Right ventricle myocardium inferior (tissue), 1 donor: ENCODE data around the gene VGLL4. TPM values are rescaled to one million over a fixed set of nuclear protein-coding genes. Genes with fewer than 3 reads are reported as not detected.

Source experiments
- ATAC-seq: fragments of 200-7000 bp; cut with Tn5 transposase; one replicate; pipeline ENCODE4 v1.9.1; 2020; ENCODE audit warnings: mild to moderate bottlenecking, moderate library complexity
- DNase-seq: peaks from one replicate; pipeline ENCODE4 v3.0.0; 2021; ENCODE audit errors: missing footprints
- intact Hi-C: fragments of 100-400 bp; cut with DNase I; formaldehyde crosslinking; loops from one replicate; pipeline ENCODE4 v1.11.0; 2022
- total RNA-seq: library from RNA; stranded (reverse); fragmentation: NEBNext Ultra II Directional; extraction: Animal tissue kit (Norgen Biotek cat#: 25700); gene quantifications from one replicate; pipeline ENCODE4 v1.2.1, GENCODE V29; 2021
- donor health status: DM: no; HTN: yes; CAD: no; lungs with severe emphysema.

The VGLL4 gene
- total RNA-seq, 1 donor from 2014 or later: 26.8 TPM

DNA sequence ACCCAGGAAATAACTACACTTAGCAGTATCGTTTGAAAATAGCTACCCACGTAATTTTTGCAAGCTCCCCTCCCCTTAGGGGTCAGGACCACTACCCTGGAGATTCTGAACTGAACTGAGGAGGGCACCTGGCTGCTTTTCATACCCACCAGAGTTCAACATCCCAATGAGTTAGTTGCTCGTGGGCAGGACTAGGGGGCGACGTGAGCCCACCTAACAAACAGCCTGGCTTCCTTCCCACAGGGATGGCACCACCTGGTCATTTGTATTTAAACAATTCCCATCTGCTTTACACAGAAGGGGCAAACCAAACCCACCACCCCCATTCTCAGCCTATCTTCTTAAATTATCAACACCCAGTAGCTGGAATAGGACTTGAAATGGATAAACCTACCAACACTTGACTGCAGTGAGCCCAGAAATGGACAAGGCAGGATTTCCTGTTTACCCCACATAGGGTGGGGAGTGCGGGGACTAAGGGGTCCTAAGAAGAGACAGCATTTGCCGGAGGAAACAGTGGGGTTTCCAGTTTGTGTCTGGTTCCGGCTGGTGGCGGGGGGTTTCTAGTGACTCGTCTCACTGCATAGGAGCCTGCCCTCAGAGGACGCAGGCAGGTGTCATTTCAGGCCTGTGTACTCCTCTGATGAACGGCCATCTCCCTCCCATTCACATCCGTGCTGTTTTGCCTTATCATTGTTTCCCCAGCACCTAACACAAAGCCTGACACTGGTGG lies 11.6 kb upstream of the VGLL4 start:
- ATAC-seq: no peak

DNA sequence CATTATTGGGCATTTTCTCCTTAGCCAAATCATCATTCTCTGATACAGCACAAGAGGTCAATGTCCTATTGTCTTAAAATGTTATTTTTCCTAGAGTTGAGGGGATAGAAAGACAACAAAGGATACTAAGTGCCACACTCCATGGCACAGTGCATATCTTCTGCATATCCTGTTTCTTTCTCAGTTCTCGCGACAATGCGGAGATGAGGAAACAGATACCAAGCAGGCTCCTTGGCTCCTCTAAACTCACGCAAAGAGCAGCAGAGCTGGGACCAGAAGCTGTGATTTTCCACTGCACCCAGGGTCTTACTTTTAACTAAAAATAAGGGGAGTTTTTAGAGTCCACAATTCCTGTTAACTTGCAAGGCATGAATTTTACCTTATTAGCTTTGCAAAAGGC lies 10.5 kb upstream of the VGLL4 start:
- ATAC-seq (no peak), DNase-seq (no peak)
- intact Hi-C loops: no loop called here

More for the DNA sequence above, 11.6 kb upstream of the VGLL4 start:
- DNase-seq: no peak
- intact Hi-C loops: loop anchor here (5.0 kb wide), 1 partner anchor 147 kb away; no protein-coding TSS in a partner anchor

DNA sequence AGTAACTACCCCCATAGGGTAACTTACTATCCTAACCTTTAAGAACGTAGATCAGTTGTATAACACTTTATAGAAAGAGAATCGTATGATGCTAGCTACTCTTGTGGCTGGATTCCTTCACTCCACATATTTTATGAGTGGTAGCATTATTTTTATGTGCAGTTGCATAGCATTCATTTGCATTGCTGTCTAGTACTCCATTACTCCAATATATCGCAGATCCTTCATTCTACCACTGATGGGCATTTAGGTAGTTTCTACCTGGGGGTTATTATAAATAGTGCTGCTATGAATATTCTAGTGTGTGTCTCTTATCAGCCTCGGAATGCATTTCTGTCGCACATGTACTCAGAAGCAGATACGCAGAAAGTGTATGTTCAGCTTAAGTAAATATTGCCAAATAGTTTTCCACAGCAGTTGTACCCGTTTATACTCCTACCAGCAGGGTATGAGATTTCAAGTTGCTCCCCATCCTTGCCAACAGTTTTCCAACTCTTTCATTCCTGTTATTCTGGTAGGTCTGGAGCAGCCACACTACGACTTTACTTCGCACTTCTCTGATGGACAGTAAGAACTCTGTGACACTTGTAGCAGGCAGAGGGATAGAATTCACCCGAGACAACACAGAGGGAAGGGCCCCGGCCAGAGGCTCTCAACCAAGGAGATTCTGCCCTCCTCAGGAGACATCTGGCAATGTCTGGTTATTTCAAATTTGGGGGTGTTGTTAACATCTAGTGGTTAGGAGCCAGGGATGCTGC lies 9.8 kb upstream of the VGLL4 start:
- DNase-seq (no peak), ATAC-seq (no peak)
- intact Hi-C loops: loop anchor here (2.0 kb wide), 1 partner anchor 271 kb away; no protein-coding TSS in a partner anchor

DNA sequence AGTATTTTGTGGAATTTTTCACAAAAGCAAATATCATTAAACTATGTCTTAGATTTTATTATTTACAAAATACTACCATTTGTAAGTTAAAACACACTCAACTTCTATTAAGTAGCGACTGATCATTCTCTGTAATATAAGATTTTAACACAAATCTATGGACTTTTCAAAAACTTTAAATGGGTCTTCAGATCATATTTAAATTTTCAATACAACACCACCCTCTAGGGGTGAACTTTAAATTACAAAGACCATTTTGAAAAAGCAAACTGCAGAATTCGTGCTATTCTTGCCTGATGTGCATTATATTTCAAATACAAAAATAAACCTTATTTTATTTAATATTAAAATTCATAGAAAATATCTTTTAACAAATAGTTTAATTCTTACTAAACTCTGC lies 8.2 kb upstream of the VGLL4 start:
- ATAC-seq (no peak), DNase-seq (no peak)
- intact Hi-C loops: loop anchor here (2.0 kb wide), 1 partner anchor 269 kb away; no protein-coding TSS in a partner anchor

DNA sequence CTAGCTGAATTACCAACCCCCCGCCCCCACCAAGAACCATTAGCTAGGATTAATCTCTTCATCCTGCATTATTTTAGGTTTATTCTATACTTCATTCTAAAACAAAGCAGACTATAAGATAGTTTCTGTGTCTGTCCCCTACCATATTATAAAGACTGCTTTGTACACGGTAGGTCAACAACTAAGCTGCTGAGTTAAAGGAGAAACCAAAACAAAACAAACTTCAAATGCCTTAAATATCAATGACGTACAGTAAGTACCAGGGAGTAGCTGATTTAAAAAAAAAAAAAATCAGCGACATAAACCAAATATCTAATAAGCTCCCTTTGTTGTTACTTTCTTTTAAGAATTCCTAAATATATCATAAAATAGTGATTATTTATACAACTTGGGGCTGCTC lies 7.8 kb upstream of the VGLL4 start:
- DNase-seq: no peak
- intact Hi-C loops: no loop called here
- no peak for ATAC-seq

DNA sequence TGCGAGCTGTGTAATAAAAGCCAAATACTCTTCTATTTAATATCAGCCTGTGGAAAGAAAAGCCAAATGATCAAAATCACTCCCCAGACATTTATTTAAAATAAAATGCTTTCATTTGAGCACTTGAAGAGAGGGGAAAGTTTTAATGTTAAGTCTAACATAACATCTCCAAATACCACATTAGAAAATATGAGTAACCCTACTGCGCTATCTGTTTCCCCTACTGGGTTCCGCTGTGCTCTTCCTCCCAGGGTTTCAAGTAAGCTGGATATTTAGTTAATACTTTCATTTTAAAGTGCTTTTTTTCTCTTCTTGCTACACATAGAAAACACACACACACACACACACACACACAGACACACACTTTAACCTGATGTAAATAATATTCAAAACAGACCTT lies 6.7 kb upstream of the VGLL4 start:
- ATAC-seq (no peak), DNase-seq (no peak)
- intact Hi-C loops: no loop called here

DNA sequence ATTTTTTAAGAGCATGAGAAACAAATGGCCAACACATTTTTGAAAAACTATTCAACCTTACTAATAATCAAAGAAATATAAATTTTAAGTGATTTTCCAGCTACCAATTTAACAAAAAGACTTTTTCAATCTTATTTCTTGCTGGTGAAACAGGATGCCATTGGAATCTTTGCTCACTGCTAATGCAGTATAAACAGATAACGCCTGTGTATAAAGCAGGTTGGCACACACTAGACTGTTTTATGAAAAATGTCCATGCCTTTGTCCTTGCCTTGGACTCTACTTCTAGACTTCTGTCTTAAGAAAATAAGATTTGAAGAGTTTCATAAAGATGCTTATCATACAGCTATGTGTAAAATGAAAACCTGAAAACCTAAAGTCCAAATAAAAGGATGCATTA lies 5.0 kb upstream of the VGLL4 start:
- intact Hi-C loops: no loop called here
- no peak for DNase-seq
- ATAC-seq: no peak

DNA sequence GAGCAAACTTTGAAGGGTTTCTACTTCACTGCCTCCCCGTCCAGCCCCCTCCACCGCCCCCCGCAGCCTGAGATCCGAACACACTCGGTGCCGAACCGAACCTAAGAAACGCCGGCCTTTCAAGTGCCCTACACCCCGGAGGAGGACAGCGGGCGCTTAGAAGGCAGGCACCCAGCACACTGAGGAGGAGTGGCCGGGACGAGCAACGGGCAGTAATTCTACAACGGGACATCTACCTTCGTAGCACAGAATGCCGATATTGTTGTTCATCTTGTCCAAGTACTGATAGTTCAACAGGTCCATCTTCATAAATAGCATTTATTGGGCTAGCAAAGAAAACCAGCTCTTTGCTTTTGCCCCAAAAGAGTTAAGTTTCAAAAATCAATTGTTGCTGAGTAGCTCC lies 513 bp downstream of the VGLL4 start:
- peak; percentile 83 for DNase-seq
- intact Hi-C loops: loop anchor here (5.0 kb wide), 4 partner anchors 41 to 251 kb away; no protein-coding TSS in a partner anchor
- peak; percentile 55 for ATAC-seq

DNA sequence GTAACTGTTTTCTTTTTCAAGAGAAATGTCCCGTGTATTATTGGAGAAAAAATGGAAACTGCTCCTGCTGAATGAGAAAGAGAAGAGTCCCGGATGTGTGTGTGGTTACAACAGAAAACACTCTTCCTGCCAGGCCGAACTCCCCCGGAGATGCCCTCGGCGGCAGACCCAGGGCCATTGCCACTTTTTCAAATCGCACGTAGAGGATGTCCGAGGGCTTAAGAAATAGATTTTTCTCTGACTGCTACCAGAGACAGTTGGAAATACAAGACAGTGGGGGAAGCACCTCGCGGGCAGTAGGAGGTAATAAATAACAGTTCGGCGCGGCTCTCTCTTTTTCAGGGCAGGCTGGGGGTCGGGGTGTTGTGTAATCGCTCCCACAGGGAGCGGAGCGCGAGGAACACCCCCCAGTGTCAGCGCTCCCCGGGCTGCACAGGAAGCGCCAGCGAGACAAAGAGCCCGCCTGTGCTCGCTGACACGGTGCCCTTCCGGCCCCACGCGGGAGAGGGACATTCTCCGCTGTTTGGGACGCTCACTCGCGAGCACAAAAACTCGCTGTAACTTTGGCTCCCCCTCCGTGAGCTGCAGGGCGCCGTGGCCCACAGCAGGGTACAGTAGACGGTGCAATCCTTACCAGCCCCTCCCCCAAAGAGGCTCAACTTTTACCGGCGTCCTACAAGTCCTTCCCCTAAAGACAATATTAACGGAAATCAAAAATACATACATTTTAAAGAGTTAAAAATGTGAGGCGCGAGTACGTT lies 1.1 kb downstream of the VGLL4 start:
- DNase-seq: peak; percentile 90
- peak; percentile 86 for ATAC-seq
- intact Hi-C loops: loop anchor here (5.0 kb wide), 4 partner anchors 40 to 250 kb away; no protein-coding TSS in a partner anchor

DNA sequence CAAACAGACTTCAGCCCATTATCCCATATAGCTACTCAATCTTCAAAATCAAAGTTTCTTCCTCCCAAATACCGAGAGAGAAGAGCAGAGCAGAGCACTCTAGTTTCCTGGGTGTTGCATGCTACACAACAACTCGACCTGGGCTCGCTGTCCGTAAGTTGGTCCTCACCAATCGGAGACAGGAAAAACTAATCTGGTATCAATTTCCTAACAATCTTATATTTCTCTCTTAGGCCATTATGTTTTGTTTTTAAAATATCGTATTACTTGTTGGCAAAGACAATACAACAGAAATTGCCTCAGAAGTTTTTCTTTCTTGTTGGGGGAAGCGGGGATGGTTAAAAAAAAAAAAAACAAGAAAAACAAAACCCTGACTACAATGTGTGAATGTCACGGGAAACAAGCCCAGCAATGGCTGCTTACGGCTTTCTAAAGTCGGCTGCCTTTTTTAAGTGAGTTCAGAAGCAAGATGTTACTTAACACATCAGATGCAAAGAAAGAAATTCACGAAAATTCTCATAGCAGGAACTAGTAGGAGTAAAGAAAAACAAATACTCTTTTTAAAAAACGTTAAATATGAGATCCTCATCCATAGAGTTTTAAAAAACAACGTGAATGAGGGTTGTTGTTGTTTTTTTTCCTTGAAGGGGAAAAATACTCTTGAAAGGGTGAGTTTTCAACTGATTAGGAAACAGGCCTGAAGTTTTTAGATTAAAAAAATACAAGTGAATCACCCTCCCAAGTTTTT lies 1.9 kb downstream of the VGLL4 start:
- intact Hi-C loops: loop anchor here (5.0 kb wide), 4 partner anchors 40 to 250 kb away; no protein-coding TSS in a partner anchor
- DNase-seq (no peak), ATAC-seq (no peak)

DNA sequence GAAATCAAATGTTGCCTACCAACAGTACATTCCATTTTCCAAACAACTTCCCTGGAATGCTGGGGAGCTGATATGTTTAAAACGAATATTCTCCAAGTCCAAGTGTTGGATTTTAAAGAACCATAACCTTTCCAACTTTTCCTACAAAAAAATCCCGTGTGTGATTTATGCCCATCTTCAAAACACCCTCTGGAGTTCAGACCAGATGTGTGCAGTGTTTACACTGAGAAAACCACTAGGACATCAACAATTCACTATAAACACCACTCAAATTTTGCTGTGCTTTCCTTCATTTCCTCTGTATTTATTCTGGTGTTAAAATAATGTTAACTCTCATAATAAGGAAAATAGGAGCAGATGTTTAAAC lies 2.4 kb downstream of the VGLL4 start:
- ATAC-seq: no peak
- no peak for DNase-seq
- intact Hi-C loops: loop anchor here (5.0 kb wide), 4 partner anchors 39 to 249 kb away; no protein-coding TSS in a partner anchor

DNA sequence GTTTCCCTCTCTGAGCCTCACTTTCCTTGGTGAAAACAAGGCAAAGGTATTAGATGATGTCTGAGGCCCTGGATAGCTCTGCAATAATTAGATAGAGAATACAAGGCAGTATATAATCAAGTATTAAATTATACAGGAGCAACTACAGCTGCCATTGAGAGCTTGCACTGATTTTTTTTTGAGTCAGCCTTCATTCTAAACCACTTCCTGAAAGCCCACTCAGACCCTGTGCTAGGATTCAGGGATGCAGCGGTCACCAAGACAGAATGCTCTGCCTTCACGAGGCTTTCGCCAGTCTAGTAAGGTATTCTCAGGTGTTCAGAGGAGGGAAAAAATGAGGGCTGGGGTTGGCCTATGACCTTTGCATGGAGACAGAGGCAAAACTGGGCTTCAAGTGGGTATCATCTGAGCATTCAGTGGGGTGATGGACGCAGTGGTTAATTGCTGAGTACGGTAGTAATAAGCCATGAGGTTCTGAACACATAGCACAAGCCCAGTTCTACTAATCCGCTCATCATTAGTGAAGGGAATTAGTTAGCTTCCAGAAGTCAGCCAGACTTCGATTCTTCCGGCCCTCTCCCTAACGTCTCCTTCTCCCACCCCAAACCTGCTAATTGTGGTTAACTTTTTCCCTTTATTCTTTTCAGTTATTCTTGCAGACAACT lies 3.6 kb downstream of the VGLL4 start:
- DNase-seq: no peak
- intact Hi-C loops: loop anchor here (5.0 kb wide), 4 partner anchors 38 to 248 kb away; no protein-coding TSS in a partner anchor
- ATAC-seq: no peak

DNA sequence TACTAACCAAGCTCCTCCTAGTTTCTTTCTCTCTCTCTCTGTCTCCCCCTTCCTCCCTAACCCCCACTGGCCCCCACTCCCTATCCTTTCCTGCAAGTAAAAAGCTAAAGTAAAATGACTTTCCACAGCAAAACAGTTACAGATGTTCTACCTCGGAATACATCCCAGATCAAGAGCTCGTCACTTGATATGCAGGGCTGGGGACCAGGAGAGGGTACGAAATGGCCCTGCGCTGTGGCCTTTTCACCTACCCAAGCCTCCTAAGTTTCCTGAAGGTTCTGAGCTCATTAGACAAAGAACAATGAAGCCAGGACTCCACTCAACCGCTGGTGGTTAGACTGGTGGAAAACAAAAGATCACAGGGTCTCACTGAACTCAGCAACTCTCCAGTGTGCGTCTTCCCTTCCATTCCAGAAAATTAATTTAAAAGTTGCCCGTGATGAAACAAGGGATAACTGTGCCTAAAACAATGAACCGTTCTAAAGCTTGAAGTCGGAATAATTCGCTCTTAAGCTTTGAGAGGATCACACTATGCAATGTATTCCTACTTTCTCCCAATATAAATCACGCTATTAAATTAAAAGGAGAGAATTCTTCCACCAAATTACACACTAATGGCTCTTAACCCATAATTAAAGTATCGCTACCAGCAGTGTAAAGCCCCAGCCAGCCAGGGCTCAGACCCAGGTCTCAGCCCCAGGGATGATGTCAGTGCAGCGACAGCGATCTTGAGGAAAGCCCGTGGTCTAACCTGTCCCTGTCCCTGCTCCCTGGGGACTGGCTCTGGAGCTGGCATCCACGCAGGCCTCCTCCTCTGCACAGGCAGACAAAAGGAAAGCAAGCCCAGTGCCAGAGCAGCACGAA lies 5.0 kb downstream of the VGLL4 start:
- no peak for ATAC-seq
- DNase-seq: no peak
- intact Hi-C loops: no loop called here

DNA sequence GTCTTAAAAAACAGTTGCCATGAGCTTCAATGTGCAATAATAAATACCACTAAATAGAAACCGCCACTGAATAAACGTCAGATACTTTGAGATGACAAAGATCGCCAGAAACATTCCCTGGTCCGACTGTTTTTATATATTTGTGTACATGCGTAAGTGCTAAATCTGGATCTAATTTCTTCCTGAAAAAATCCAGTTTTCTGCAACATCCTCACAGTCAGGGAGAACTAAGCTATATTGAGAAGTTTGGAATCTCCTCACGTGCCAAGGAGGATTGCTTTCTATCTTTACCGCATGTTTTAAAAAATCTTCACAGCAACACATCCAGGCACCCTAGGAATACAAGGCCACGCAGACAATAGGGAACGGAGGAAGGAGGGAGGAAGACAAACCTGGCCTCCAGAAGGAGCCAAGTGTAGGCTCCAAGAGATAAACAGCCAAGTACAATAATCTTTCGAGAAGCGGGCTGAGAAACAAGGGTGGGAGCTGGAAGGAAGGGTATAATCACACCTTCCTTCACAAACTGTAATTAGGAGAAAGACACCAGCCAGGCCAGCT lies 5.7 kb downstream of the VGLL4 start:
- DNase-seq: no peak
- intact Hi-C loops: no loop called here
- no peak for ATAC-seq

DNA sequence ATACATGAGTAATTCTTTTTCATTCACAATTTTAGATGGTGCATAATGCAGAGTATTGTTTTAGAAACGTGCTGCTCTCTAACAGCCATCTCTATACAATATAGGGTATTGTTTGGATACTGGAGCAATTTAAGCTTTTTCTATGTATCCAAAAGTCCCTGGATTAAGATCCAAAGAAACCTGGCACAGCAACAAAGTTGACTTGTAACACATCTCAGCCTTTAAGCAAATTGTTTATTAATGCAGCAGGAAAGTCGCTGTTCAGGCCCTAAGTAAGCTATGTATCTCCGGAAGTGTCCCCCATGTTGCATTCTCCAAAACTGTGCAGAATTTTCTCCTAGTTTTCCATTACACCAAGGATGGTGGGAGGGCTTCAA lies 7.3 kb downstream of the VGLL4 start:
- ATAC-seq (no peak), DNase-seq (no peak)
- intact Hi-C loops: no loop called here

DNA sequence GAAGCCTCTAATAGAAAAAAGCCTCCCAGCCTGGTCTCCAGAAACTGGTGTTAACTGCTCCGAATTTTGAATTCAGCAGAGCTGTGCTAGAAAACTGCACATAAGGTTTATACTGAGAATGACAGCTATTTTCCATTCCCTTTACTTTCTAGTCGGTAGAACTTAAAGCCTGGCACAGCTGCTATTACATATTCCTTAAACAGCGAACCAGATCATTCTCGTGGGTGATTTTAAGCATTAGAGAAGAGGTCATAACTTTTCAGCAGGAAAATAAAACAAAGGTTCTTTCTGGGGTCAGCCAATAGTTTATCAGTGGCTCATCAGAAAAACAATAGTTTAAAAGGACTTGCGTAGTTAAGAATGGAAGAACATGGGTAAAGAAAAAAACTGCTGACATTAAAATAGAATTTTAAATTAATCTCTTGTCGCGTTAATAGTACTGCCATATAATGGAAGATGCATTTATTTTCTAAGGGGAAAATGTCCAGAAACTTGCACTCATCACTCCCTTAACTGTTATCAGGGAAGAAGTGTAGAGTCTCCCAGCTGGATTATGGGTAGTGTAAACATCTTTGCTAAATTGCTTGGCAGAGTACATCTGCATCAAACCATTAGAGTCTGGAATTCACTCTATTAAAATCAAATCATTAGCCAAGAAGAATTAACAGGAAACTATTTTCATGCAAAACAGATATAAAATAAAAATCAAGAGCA lies 7.9 kb downstream of the VGLL4 start:
- ATAC-seq (no peak), DNase-seq (no peak)

More for the DNA sequence above, 7.9 kb downstream of the VGLL4 start:
- intact Hi-C loops: no loop called here
